HepG2 (cell line): Measurements from ENCODE around the gene POU6F1. TPM values are rescaled to one million over a fixed set of nuclear protein-coding genes. Genes with fewer than 3 reads are reported as not detected.
A peak's percentile ranks its signal among the peaks of the same experiment; 100 is the strongest.

Experiments
- ATF7 ChIP-seq, 2 experiments: fragments of 450-650 bp in 1 of 2; sonication (generic) in 1 of 2; formaldehyde crosslinking in 1 of 2; IDR thresholded peaks; 2 replicates each; pipeline versions ENCODE4 v1.4.0 to v1.6.1; 2016 to 2020; ENCODE audit warnings: antibody characterized with exemption in 1 of 2, mild to moderate bottlenecking in 1 of 2, missing genetic modification reagents in 1 of 2
- CAMTA2 ChIP-seq: sonication (generic); formaldehyde crosslinking; IDR thresholded peaks from 2 replicates; pipeline ENCODE4 v1.4.0; 2020; ENCODE audit warnings: mild to moderate bottlenecking, missing genetic modification reagents, borderline replicate concordance
- EHMT2 ChIP-seq: fragments of 200-600 bp; sonication (generic); IDR thresholded peaks from 2 replicates; pipeline ENCODE4 v1.7.0; 2017; ENCODE audit warnings: antibody characterized with exemption, low read depth, low read length, borderline replicate concordance
- ERF ChIP-seq: IDR thresholded peaks from 2 replicates; pipeline ENCODE4 v1.6.1; 2018; ENCODE audit warnings: missing biosample characterization, missing genetic modification reagents
- FLYWCH1 ChIP-seq: sonication (generic); formaldehyde crosslinking; IDR thresholded peaks from 2 replicates; pipeline ENCODE4 v1.8.1; 2023; ENCODE audit warnings: mild to moderate bottlenecking, missing genetic modification reagents
- FOXA1 ChIP-seq, 2 experiments: fragments of 450-650 bp in 1 of 2; sonication (generic) in 1 of 2; formaldehyde crosslinking in 1 of 2; IDR thresholded peaks; 2 replicates each; pipeline versions ENCODE4 v1.4.0 to v1.6.1; 2016 to 2020; ENCODE audit warnings: missing genetic modification reagents in 1 of 2
- GFI1 ChIP-seq: sonication (generic); formaldehyde crosslinking; IDR thresholded peaks from 2 replicates; pipeline ENCODE4 v1.5.0; 2020; ENCODE audit warnings: missing genetic modification reagents, mild to moderate bottlenecking, borderline replicate concordance
- GRHL1 ChIP-seq: sonication (generic); formaldehyde crosslinking; conservative IDR thresholded peaks from 2 replicates; pipeline ENCODE4 v1.8.0; 2022; ENCODE audit warnings: missing genetic modification reagents
- HNRNPH1 ChIP-seq: fragments of 200-400 bp; formaldehyde crosslinking; optimal IDR thresholded peaks from 2 replicates; pipeline ENCODE3; 2017; ENCODE audit warnings: mild to moderate bottlenecking, low read depth, low read length
- HOXA9 ChIP-seq: sonication (generic); formaldehyde crosslinking; IDR thresholded peaks from 2 replicates; pipeline ENCODE4 v1.8.1; 2022; ENCODE audit warnings: missing genetic modification reagents, mild to moderate bottlenecking, moderate library complexity, borderline replicate concordance
- NBN ChIP-seq: fragments of 450-650 bp; conservative IDR thresholded peaks from 2 replicates; pipeline ENCODE4 v1.6.1; 2017
- NFATC3 ChIP-seq: sonication (generic); formaldehyde crosslinking; IDR thresholded peaks from 2 replicates; pipeline ENCODE4 v1.5.1; 2020; ENCODE audit warnings: mild to moderate bottlenecking, missing genetic modification reagents
- RNF2 ChIP-seq: fragments of 450-650 bp; conservative IDR thresholded peaks from 2 replicates; pipeline ENCODE4 v1.6.1; 2016; ENCODE audit warnings: low read depth
- WIZ ChIP-seq: sonication (generic); formaldehyde crosslinking; IDR thresholded peaks from 2 replicates; pipeline ENCODE4 v1.5.1; 2020; ENCODE audit warnings: mild to moderate bottlenecking, missing genetic modification reagents
- XRCC5 ChIP-seq: fragments of 200-400 bp; formaldehyde crosslinking; optimal IDR thresholded peaks from 2 replicates; pipeline ENCODE3; 2017; ENCODE audit warnings: mild to moderate bottlenecking, low read length
- ZFP1 ChIP-seq: IDR thresholded peaks from 2 replicates; pipeline ENCODE4 v1.6.1; 2016
- ZNF354B ChIP-seq: sonication (generic); formaldehyde crosslinking; IDR thresholded peaks from 2 replicates; pipeline ENCODE4 v1.8.0; 2022; ENCODE audit warnings: mild to moderate bottlenecking, missing genetic modification reagents
- ZNF720 ChIP-seq: sonication (generic); formaldehyde crosslinking; IDR thresholded peaks from 2 replicates; pipeline ENCODE4 v1.4.0; 2020; ENCODE audit warnings: missing genetic modification reagents
- polyA plus RNA-seq, 8 experiments: library from polyadenylated mRNA; depleted of rRNA in 3 of 8; stranded (reverse) in 7 of 8; unstranded in 1 of 8; fragments of >200 nt; fragmentation: Illumina TruSeq in 4 of 8; extraction: Trizol in 4 of 8; gene quantifications; 2 replicates each; pipeline versions ENCODE4 v1.2.1 to v1.2.3, GENCODE V29; 2011 to 2016; ENCODE audit warnings: low read depth in 4 of 8, missing spikeins in 1 of 8, mixed read lengths in 1 of 8; ENCODE audit not compliant: insufficient read depth in 1 of 8
- total RNA-seq, 5 experiments: library from RNA; depleted of rRNA; stranded (reverse); fragments of >200 nt; fragmentation: Illumina TruSeq; extraction: Trizol; gene quantifications; 2 replicates each; pipeline ENCODE4 v1.2.3, GENCODE V29; 2016; ENCODE audit warnings: low read depth in 1 of 5
- TF ChIP-seq, protein P1 (sequence below), 2 experiments: fragments of 450-650 bp in 1 of 2; sonication (generic) in 1 of 2; formaldehyde crosslinking in 1 of 2; IDR thresholded peaks; 2 replicates each; pipeline versions ENCODE4 v1.6.1 to v1.8.0; 2016 to 2022; ENCODE audit warnings: antibody characterized with exemption in 1 of 2, mild to moderate bottlenecking in 1 of 2, missing genetic modification reagents in 1 of 2

Gene POU6F1
- total and polyA plus RNA-seq, 2 of the 13 experiments (the other 11 are each of a cell fraction or from before 2014, with no cell fraction given): 0.48 to 0.51 TPM

- TF ChIP-seq ATF7 (IDR thresholded peaks at IDR 0.05): no peak
- no peak for TF ChIP-seq ATF7 (CRISPR knock-in tag; IDR thresholded peaks at IDR 0.05)
- TF ChIP-seq WIZ: 0 out of 2 replicates have a peak, but pooled peaks have one; percentile 34
- TF ChIP-seq FLYWCH1 (CRISPR knock-in tag): 0 out of 2 replicates have a peak, but pooled peaks have one; percentile 67
- peak; percentile 57; the same call in 1 of the 2 replicates for TF ChIP-seq GFI1 (CRISPR knock-in tag)
- TF ChIP-seq ZFP1 (CRISPR knock-in tag): 0 out of 2 replicates have a peak, but pooled peaks have one; percentile 28
- TF ChIP-seq EHMT2: no peak
- no peak for TF ChIP-seq ZNF354B (CRISPR knock-in tag)
- TF ChIP-seq, protein P1, sequence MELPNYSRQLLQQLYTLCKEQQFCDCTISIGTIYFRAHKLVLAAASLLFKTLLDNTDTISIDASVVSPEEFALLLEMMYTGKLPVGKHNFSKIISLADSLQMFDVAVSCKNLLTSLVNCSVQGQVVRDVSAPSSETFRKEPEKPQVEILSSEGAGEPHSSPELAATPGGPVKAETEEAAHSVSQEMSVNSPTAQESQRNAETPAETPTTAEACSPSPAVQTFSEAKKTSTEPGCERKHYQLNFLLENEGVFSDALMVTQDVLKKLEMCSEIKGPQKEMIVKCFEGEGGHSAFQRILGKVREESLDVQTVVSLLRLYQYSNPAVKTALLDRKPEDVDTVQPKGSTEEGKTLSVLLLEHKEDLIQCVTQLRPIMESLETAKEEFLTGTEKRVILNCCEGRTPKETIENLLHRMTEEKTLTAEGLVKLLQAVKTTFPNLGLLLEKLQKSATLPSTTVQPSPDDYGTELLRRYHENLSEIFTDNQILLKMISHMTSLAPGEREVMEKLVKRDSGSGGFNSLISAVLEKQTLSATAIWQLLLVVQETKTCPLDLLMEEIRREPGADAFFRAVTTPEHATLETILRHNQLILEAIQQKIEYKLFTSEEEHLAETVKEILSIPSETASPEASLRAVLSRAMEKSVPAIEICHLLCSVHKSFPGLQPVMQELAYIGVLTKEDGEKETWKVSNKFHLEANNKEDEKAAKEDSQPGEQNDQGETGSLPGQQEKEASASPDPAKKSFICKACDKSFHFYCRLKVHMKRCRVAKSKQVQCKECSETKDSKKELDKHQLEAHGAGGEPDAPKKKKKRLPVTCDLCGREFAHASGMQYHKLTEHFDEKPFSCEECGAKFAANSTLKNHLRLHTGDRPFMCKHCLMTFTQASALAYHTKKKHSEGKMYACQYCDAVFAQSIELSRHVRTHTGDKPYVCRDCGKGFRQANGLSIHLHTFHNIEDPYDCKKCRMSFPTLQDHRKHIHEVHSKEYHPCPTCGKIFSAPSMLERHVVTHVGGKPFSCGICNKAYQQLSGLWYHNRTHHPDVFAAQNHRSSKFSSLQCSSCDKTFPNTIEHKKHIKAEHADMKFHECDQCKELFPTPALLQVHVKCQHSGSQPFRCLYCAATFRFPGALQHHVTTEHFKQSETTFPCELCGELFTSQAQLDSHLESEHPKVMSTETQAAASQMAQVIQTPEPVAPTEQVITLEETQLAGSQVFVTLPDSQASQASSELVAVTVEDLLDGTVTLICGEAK (IDR thresholded peaks at IDR 0.05): no peak
- TF ChIP-seq, protein P1 (CRISPR knock-in tag; IDR thresholded peaks at IDR 0.05): peak; percentile 17; the same call in 1 of the 2 replicates
- no peak for TF ChIP-seq XRCC5
- TF ChIP-seq GRHL1 (CRISPR knock-in tag): no peak
- no peak for TF ChIP-seq HOXA9 (CRISPR knock-in tag)
- TF ChIP-seq HNRNPH1: no peak
- TF ChIP-seq ZNF720 (CRISPR knock-in tag): no peak
- TF ChIP-seq NFATC3: no peak; the same call in 1 of the 2 replicates
- no peak; the same call in 1 of the 2 replicates for TF ChIP-seq ERF (CRISPR knock-in tag)
- TF ChIP-seq FOXA1 (IDR thresholded peaks at IDR 0.05): no peak
- 0 out of 2 replicates have a peak, but pooled peaks have one; percentile 4 for TF ChIP-seq FOXA1 (CRISPR knock-in tag; IDR thresholded peaks at IDR 0.05)
- no peak for TF ChIP-seq NBN
- no peak for TF ChIP-seq RNF2
- TF ChIP-seq CAMTA2 (CRISPR knock-in tag): no peak
Observed at GRCh38 chr12:51238510-51239334, 20.9 kb upstream of the POU6F1 start, which contains the start of gene DAZAP2 (continued).
